ENCODE measurements around the gene FNDC3B. TPM values are rescaled to one million over a fixed set of nuclear protein-coding genes. Genes with fewer than 3 reads are reported as not detected.

FNDC3B gene
- total and polyA plus RNA-seq, 2 of the 8 experiments (the other 6 are each of a cell fraction or from before 2014, with no cell fraction given): 14.1 to 44.4 TPM

- TF ChIP-seq ATF2 (IDR thresholded peaks at IDR 0.05; ENCODE audit: low read length) (no peak), USF2 (IDR thresholded peaks at IDR 0.05; ENCODE audit: low read length) (no peak), TAF1 (IDR thresholded peaks at IDR 0.05; ENCODE audit: low read depth, low read length) (peak; percentile 89), HDAC2 (IDR thresholded peaks at IDR 0.05; ENCODE audit: borderline replicate concordance in 1 of 2, low read depth in 2 of 2, low read length in 2 of 2) (0 out of 4 replicates have a peak, but pooled peaks of 1 of the 2 experiments have one; percentile 9), SIN3A (conservative IDR thresholded peaks at IDR 0.05 in 1 of 2, IDR thresholded peaks at IDR 0.05 in 1 of 2; ENCODE audit: low read depth in 1 of 2, low read length in 2 of 2) (peak; percentile 17 to 90; a peak in 3 of 4 replicates), RBBP5 (IDR thresholded peaks at IDR 0.05; ENCODE audit: borderline replicate concordance, low read depth, low read length) (peak; percentile 48; the same call in 1 of the 2 replicates), PHF8 (conservative IDR thresholded peaks at IDR 0.05; ENCODE audit: low read depth, low read length) (peak; percentile 67; the same call in 1 of the 2 replicates), GABPA (IDR thresholded peaks at IDR 0.05; ENCODE audit: borderline replicate concordance, insufficient read depth, low read length) (no peak), CREB1 (IDR thresholded peaks at IDR 0.05) (peak; percentile 69), MAFK (IDR thresholded peaks at IDR 0.05; ENCODE audit: low read depth, low read length) (peak; percentile 96)
Observed at GRCh38 chr3:172039436-172040077, at the start of gene FNDC3B (continued).
